ENCODE results near the gene NHP2. TPM values are rescaled to one million over a fixed set of nuclear protein-coding genes. Genes with fewer than 3 reads are reported as not detected.
A peak's percentile ranks its signal among the peaks of the same experiment; 100 is the strongest.

NHP2 gene
- total RNA-seq, 1 donor from 2014 or later: 128 TPM

DNA sequence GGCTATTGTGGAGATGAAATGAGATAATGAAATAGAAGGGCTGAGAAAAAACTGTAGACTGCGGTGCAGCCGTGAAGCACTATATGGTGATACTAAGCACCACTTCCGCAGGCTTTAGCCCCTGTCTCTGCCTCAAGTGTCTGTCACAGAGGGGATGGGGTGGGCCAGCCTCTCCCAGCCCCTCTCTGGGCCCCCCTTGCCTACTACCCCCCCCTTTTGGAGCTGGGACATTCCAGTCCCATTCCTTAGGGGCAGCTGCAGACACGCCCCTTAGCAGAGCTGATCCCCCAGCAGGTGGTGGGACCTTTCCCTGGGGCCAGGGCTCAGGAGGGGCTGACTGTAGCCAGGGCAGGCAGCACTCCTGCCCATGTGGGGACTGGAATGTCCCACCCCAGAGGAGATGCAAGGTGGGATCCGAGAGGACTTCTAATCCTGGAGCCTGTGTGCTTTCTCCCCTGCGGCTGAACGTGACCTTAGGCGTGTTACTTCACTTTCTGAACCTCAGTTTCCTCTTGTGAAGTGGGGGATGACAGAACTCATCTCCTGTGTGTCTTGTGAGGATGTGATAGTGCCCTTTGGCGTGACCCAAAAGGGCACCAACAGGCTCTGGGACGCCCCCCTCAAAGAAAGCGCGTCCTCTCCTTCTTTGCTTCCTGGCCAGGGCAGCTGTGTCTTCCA, 38.4 kb downstream of the NHP2 start:
- peaks cover 11% of the 10 kb centered on the region for H3K9me3 Mint-ChIP-seq (ENCODE audit: unreplicated experiment)
- TF ChIP-seq CTCF (IDR thresholded peaks at IDR 0.05; ENCODE audit: partially characterized antibody, unreplicated experiment): no peak
- DNase-seq: no peak
- H3K4me1 Mint-ChIP-seq (ENCODE audit: low read depth, unreplicated experiment): peaks cover 7% of the 10 kb centered on the region
- peaks cover 15% of the 10 kb centered on the region for H3K27me3 Mint-ChIP-seq (ENCODE audit: unreplicated experiment)
- no peaks in the 10 kb centered on the region for H3K36me3 Mint-ChIP-seq (ENCODE audit: unreplicated experiment)
- H3K4me3 Mint-ChIP-seq (ENCODE audit: unreplicated experiment): peak overlapping the region; percentile 71
- H3K27ac Mint-ChIP-seq (ENCODE audit: unreplicated experiment): no peak overlapping the region

DNA sequence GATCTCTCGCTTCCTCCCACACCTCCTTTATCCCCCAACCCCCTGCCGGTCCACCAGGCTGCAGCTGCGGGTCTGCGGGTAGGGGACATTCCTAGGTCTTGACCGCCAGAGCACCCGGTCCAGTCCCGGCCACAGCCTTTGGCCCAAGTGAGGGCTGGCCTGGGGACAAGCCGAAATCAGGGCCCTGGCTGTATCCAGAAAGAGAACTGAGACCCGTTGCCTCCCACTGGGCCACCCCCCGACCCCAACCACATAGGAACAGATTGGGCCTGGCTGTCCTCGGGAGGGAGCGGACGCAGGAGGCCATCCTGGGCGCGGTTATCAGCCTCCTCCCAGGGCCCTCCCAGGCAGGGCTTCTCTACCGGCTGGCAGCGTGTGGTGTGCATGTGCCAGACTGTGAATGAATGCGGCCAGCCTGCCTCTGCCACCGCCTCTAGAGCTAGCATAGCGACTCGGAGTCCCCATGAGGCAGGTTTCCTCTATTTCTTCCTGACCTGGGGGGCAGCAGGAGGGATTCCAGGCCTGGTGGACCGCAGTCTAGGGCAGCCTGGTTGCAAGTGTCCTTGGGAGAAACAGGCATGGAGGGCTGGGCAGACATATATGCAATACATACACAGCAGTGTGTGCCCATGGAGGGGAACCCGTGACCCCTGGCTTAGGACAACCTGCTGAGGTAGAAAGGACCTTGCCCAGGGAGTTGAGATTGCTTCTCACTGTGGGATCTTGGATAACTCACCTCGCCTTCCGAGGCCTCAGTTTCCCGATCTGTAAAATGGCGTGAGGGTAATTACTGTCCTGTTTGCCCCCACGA, 39.2 kb downstream of the NHP2 start:
- Mint-ChIP-seq H3K27me3 (ENCODE audit: unreplicated experiment) (peaks cover 15% of the 10 kb centered on the region), H3K9me3 (ENCODE audit: unreplicated experiment) (peaks cover 11% of the 10 kb centered on the region), H3K4me1 (ENCODE audit: low read depth, unreplicated experiment) (peaks cover 7% of the 10 kb centered on the region), H3K27ac (ENCODE audit: unreplicated experiment) (no peak overlapping the region), H3K4me3 (ENCODE audit: unreplicated experiment) (peak overlapping the region; percentile 92), H3K36me3 (ENCODE audit: unreplicated experiment) (no peaks in the 10 kb centered on the region)
- TF ChIP-seq CTCF (IDR thresholded peaks at IDR 0.05; ENCODE audit: partially characterized antibody, unreplicated experiment): no peak
- peak; percentile 64 for DNase-seq

- H3K36me3 Mint-ChIP-seq (ENCODE audit: unreplicated experiment): no peaks in the 10 kb centered on the region
- peak overlapping the region; percentile 92 for H3K4me3 Mint-ChIP-seq (ENCODE audit: unreplicated experiment)
- H3K4me1 Mint-ChIP-seq (ENCODE audit: low read depth, unreplicated experiment): peaks cover 7% of the 10 kb centered on the region
- no peak overlapping the region for H3K27ac Mint-ChIP-seq (ENCODE audit: unreplicated experiment)
- peak; percentile 3 for TF ChIP-seq CTCF (IDR thresholded peaks at IDR 0.05; ENCODE audit: partially characterized antibody, unreplicated experiment)
- no peak for DNase-seq
- peaks cover 15% of the 10 kb centered on the region for H3K27me3 Mint-ChIP-seq (ENCODE audit: unreplicated experiment)
- H3K9me3 Mint-ChIP-seq (ENCODE audit: unreplicated experiment): peaks cover 11% of the 10 kb centered on the region
Observed at GRCh38 chr5:178113841-178114324, 39.8 kb downstream of the NHP2 start.

GRCh38 chr5:178113141-178113787, 40.4 kb downstream of the NHP2 start, which contains the start of gene N4BP3:
N4BP3 (plus strand) TSS chr5:178113532; CDS start chr5:178119584, 6,052 bp downstream.
- DNase-seq: peak; percentile 83
- Mint-ChIP-seq H3K27me3 (ENCODE audit: unreplicated experiment) (peaks cover 16% of the 10 kb centered on the region), H3K27ac (ENCODE audit: unreplicated experiment) (peak within 1 kb of the TSS; percentile 22), H3K4me1 (ENCODE audit: low read depth, unreplicated experiment) (peaks cover 9% of the 10 kb centered on the region), H3K36me3 (ENCODE audit: unreplicated experiment) (no peaks in the 10 kb centered on the region), H3K4me3 (ENCODE audit: unreplicated experiment) (peak within 1 kb of the TSS; percentile 93), H3K9me3 (ENCODE audit: unreplicated experiment) (peaks cover 11% of the 10 kb centered on the region)
- peak; percentile 24 for TF ChIP-seq CTCF (IDR thresholded peaks at IDR 0.05; ENCODE audit: partially characterized antibody, unreplicated experiment)

Data from glutamatergic neuron (in vitro differentiated cells).